GM19238 (cell line): ENCODE data around the gene BARX1.

ENCODE experiments used
- DNase-seq: peaks from one replicate; pipeline ENCODE4 v3.0.0; 2011; ENCODE audit warnings: low spot score; ENCODE audit not compliant: insufficient read length

The BARX1 gene

DNA sequence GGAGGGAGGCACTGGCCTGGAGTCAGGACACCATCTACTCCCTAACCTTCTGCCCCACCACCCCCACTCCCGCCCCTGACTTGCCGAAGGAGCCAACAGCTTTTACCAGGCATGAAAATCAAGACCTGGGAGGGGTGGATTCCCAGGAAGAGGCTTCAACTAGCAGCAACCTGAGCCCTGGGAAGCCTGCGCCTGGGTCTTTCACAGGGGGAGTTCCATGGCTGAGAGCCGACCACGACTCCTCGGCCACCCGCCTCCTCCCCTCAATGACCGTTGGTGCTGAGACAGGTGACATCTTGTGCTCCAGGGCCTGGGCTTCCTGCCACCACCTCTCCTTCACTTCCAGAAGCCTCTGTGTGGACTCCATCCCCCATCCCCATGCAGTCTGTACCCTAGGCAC lies 37.1 kb downstream of the BARX1 start:
- no peak for DNase-seq

DNA sequence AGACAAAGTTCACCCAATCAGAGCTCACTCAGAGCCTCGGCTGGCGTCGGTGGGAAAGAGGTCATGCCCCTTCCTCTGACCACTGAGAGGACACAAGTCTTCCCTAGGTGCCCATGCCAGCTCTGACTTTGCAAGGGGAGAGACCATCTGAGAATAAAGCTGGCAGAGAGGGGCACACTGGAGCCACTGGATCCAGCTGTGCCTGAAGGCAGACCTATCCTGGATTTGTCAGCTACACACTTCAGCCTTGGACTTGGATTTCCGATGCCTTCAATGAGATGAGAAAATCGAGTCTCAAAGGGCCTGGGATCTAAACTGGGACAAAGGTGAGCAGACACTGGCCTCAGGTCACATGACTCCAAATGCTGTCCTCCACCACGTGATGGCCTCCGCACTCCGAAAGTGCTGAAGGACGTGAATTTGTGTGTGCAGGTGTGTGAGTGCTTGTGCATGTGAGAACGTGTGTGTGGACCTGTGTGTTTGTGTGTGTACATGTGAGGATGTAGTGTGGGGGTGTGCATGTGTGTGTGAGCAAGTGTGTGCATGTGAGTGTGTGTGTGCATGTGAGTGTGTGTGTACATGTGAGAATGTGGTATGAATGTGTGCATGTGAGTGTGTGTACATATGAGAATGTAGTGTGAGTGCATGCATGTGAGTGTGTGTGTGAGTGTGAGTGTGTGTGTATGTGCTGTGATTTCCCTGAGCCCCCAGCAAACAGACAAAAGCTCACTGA lies 37.9 kb downstream of the BARX1 start:
- DNase-seq: no peak

DNA sequence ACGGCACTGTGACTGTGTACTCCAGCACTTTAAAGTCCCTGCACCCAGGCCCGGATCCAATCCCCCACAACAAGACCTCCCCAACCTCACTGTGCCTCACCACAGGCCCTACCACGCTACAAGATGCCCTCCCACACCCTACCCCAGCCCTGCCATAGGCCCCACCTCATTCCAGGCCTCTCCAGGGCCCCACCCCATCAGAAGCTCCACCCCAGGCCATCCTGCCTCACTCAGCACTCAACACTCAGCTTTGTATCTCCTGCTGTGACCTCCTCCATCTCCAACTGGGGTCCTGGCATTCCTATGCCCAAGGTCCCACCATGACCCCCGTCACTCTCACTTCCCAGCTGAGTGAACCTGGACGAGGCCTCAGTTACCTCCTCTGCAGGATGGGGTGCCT lies 38.8 kb downstream of the BARX1 start:
- no peak for DNase-seq

DNA sequence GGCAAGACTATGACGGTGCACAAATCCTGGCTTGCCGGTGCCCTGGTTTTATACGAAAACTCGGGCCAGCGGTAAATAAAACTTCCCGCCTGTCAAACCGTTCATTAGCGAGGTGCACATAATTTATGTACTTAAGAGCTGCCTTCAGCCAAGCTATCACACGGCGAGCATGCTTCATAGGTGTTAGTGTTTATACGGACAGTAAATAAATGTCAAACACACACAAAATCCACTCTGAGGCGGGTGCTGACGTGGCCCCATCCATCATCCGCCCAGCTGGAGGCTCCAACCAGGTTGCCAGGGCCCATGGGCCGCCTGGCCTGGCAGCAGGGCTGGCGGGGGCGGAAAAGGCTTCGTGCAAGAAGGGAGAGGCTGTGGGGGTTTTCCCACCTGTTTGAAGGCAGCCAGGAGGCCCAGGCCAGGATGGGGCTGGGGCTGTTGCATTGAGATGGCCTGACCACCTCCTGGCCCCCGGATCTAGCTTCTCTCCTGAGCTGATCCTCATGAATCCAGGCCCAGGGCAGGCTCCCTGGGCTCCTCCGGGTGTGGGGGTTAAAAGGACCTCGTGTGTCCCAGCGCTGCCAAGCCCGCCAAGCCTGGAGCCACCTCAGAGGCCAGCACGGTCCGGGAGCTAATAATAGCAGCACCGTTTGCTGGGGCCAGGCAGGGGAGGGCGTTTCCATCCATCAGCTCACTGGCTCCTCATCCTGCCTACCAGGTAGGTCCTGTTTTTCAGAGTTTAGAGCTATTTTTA lies 43.2 kb downstream of the BARX1 start:
- DNase-seq: no peak

DNA sequence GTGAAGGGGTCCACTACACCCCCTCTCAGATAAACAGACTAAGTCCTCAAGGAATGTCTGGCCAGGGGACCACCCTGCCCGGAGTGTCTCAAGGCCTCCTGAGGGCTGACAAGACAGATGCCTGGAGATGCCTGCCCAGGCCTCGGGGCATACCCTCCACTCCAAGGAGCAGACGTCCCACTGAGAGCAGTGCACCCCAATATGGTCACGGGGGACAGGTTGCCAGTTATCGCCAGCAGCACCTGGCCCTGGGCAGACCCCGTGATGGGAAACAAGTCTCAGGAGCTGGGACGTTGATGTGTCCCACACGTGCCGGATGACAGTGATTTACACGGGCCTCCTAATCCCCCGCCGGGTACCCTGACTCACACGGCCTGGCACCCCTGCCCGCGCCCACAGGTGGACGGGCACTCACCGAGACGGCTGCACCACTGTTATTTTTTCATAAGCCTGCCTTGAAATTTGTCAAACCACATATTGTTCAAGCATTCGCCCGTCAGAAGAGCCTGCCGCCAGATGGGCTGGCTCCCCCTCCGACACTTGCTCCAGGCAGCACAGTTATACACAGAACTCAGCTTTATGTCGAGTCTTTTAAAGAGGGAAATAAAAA lies 43.9 kb downstream of the BARX1 start:
- DNase-seq: no peak

DNA sequence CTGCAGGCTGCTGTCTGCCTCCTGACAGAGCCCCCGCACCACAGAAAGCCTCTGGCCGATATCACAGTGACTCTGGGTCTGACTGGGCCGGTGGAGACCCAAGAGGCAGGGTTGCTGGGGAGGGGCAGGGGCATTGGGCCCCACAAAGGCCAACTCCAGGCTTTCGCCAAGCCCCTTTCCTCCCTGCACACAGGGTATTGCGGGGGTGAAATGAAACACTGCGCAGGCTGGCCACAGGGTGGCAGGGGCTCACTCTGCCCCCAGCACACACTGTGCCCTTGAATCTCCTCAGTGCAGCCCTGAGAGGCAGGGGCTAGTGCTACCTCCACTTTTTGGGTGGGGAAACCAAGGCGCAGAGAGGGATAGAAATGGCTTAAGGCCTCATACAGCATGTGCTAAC lies 44.6 kb downstream of the BARX1 start:
- DNase-seq: no peak

DNA sequence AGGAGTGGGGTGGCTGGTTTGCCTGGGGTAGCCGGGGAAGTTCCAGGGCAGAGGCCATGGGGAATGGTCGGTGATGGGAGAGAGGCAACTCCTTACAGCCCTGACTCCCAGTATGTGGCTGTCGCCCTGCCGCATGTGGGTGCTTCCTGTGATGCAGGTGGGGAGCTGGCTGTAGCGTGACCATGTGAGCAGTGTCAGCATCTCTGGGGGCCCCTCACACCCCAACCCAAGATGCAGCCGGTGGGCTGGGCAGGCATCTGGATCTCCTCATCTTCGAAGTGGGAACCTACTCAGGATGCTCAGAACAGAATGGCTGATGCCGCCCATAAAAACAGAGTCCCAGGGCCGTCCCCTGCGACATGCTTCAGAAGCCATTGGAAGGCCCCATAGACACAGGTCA lies 45.0 kb downstream of the BARX1 start:
- no peak for DNase-seq

DNA sequence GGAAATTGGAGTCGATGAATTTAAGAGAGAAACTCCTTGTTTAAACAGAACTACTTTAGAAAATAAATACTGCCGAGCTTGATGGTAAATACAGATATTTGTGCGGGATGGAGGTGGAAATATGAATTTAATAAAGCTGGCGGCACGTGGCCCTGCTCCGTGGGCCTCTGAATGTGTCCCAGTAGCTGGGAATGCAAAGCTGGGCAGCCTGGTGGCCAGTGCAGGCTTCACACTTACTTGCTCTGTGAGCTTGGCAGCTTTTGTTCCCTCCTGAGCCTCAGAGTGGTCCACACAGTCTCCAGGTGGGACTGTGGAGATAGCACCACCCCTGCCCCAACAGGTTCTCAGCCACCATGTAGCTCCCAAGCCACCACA lies 45.9 kb downstream of the BARX1 start:
- DNase-seq: no peak

DNA sequence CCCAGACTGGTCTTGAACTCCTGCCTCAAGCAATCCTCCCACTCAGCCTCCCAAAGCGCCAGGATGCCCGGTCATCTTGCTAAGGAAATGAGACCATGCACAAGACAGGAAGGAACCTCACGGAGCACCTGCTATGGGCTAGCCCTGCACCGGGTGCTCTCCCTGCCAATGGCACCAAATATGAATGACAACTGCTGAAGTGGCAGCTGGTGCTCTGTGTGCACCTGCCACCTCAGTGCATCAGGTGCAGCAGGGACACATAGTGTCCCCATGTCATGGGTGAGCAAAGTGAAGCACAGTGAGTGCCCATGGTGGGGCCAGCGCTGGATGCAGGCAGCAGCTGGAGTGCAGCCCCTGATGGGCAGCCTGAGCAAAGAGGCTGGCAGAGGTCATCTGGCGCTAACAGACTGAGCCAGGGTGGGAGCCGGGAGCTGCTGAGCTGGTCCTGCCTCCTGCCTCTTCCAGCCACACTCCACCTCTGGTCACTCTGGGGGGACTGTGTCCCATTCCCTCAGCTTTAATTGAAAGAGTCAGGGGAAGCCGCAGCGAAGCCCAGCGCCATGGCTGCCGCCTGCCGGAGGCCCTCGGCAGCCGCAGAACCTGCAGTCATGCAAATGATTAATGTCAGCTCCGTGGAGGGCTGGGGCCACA lies 46.4 kb downstream of the BARX1 start:
- DNase-seq: no peak

DNA sequence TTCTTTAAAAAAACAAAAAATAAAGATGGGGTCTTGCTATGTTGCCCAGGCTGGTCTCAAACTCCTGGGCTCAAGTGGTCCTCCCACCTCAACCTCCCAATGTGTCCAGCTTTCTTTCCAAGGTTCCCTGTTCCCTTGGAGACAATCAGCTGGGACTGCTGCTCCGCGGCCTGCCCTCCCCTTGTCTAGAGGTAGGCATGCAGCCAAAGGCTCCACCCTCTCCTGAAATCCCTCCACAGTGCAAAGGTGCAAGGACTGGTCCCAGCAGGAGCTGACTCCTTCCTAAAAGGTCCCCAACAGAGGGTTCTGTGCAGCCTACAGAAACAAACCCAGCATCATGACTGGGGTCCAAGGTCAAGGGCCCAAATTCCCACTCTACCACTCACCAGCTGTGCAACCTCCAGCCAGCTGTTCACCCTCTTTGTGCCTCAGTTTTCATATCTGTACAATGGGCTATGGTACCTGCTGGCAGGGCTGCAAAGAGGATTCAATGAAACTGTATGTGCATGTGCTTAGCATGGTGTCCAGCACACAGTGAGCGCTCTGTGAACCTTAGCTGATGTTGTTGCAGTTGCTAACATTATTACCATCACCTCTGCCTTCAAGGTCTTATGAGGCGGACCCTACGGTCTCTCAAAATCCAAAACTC lies 47.5 kb downstream of the BARX1 start:
- DNase-seq: no peak

DNA sequence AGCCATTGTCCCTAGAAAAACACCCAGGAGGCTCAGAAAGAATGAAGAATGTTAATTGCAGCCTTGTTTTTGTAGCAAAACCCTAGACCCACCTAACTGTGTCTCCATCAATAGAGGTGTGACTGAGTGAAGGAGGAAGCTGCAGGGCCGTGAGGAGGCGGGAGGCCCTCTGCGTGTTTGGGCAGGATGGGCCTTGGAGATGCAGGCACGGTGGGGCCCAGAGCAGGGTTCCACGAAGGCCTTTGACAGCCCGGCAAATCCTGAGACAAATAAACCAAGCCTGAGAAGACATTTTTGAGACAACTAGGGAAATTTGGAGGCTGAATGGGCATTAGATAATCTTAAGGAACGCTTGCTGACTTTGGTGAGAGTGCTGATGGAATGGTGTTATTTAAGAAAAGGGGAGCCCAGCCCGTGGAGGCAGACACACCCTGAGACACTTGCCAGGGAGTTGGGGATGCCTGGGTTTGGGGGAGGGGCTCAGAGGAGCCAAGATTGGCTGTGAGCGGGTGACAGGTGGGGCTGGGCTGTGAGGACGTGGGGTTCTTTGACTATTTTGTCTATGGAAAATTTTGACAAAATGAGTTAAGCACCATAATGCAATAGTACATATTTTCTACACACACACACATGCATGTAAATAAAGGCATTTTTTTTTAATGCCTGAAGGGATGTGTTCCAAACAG lies 48.8 kb downstream of the BARX1 start:
- DNase-seq: no peak

DNA sequence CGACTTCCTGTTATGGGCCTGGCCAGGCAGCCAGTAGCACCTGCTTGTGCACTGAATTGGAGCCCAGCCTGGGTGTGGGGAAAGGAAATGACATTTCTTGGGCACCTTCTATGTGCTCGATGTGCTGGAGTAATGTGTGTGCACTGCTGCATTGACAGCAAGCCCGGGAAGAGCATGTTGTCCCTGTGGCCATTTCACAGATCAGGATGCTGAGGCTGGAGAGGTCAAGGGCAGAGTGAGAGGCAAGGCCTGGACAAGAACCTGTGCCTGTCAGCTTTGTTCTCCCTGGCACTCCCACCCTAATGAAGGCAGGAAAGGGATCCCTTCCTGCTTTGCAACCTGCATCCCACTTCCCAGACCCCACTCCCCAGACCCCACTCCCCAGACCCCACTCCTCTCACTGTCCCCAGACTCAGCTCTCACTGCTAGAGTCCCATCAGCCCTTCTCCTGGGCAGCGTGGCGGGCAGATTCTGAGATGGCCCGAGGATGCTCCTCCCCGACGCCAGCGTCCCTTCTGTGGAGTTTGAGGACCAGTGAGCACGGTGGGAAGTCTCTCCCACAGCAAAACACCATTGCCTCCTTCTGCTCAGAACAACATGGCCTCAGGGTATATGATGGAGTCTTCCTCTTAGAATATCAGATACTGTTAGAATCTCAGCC lies 49.6 kb downstream of the BARX1 start:
- DNase-seq: no peak

DNA sequence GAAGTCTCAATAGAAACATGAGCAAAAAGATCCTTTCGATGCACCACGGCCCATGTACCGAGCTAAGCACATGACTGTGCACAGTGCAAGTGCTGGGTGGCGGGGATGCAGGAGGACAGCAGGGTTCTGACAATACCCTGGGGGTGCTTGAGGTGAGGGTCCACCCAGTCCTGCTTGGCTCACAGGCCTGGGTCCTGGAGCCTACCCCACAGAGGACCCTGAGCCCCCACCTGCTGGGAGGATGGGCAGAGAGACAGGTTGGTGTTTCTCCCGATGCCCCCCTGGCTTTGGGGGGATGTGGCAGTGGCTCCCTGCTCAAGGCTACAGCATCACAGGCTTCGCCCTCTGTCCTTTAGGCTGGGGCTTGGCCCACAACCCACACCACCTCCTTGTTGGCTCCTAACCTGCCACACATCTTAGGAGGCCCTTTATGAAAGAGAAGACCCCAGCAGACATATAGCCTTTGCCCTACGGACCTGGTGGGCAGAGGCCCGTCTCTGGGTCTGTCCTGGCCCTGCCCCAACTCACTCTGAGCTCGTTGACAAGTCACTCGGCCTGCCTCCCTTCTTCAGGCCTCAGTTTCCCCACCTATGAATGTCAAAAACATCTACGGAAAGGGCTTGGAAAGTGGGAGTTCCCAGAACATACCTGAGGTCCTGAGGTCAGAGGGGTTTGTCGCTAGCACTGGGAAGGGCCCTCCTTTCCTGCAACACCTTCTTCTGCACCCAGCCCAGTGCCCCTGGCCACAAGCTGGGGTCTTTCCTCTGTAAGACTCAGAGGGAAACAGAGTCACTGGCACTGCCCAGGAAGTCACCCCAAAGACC lies 50.3 kb downstream of the BARX1 start:
- DNase-seq: no peak

DNA sequence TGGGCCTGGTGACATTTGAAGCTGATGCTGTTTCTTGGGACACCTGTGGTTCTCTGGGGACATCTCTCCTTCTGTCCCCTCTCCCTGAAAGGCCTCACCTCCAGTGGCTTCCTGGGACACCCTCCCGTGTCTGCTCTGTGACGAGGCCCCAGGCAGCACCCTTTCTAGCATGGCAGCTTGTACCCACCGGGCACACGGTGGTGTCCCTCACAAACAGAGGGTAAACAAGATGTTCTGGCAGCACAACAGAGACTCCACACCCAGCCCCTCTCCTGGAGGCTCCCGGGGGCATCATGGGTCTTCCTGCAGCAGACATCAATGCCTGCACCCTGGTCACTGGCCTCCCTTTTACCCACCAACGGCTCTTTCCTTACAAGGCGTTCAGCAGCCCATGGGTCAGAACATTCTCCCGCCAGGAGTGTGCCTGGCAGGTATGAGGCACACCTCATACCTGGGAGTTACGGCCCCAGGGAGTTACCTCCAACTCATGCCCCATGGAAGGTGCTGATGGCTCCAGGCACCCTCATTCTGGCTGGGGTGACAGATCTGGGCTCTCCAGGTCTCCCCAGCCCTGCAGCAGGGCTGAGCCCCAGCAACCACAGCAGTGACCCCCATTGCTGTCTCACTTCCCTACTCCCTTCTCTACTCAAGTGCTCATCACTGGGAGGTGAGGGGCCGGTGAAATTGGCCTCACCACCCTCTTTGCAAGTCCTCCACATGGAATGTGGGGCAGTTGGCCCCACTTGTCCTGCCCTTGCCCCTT lies 51.1 kb downstream of the BARX1 start:
- DNase-seq: no peak

DNA sequence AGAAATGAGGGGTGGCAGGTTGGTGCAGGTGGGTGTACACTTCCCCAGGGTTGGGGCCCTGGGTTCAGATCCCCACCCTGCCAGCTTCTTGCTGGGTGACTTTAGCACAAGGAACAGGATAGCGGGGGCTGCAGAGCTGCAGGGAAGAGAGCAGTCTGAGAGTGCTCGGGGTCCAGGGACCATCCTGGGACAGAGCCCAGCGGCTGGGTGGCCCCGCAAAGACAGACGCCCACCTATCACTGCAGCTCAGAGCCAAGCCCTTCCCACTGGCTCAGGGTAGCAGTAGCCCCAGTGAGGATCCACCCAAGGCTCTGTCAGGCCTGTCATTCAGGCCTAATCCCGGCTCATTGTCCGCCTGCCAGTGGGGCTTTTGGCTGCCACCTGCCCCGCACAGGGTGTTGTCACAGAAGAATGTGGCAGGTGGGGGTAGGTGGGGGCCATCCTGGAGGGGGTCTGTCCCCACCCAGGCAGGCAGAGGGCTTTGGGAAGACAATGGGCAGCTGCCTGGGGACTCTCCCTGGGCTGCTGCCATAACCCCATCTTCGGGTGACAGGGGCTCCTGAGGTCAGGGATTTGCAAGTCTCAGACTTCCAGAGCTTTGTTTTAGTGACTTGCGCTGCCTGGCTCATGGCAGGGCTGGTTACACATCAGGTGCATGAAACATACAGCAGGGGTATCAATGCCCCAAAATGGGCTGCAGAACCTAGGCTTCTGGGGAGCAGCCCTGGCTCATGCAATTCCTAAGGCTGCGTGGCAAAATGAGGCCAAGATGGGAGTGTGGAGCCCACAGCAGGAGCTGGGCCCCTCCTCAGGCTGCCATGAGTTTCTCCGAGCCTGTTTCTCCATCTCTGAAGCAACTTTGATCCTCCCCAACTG lies 52.1 kb downstream of the BARX1 start:
- no peak for DNase-seq

DNA sequence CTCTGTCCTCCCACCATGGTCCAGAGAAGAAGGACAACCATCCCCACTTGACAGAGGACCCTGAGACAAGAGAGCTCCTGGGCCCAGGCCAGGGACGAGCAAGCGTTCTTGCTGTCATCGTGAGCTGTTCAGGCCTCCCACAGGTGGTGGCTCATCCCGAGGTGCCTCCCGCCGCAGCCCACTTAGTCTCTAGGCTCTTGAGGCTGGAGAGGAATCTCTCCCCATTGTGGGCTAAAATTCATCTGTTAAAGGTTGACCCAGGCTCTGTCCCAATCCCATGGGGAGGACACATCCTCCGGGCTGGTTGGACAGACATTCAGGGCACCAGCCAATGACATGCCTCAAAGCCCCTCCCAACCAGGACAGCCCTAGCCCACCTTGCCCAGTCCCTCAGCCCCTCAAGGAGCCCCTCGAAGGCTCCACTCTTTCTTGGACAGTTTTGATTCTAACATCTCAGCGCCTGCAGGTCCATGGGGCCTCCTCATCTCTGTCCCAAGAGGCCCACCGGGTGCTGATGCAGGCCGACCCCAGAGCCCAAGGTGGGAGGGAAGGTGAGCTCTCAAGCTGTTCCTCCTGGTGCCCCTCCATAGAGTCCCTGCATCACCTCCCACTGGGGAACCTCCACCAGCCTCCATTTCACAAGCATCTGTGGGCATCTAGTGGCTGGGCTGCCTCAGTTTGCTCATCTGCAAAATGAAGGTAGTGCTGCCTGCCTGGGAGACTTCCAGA lies 52.9 kb downstream of the BARX1 start:
- DNase-seq: no peak
